Measurements from ENCODE around the gene SLC30A9.

DNA sequence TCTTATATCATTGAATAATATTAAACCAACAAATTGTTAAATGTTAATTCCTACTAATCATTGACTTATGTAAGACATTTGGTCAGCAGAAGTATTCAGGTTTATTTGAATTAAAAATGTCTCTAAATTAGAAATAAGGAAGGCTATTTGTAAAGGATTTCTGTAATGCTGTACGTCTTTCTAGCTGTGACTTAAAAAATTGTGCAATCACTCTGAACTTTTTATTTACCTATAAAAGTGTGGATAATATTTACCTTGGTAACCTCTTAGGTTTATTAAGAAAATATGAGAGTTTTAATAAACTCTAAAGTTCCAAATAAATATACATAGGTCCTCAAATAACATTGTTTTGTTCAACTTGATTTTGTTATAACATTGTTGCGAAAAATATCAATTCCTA, 76.9 kb downstream of the SLC30A9 start:
- TF ChIP-seq, protein P1, sequence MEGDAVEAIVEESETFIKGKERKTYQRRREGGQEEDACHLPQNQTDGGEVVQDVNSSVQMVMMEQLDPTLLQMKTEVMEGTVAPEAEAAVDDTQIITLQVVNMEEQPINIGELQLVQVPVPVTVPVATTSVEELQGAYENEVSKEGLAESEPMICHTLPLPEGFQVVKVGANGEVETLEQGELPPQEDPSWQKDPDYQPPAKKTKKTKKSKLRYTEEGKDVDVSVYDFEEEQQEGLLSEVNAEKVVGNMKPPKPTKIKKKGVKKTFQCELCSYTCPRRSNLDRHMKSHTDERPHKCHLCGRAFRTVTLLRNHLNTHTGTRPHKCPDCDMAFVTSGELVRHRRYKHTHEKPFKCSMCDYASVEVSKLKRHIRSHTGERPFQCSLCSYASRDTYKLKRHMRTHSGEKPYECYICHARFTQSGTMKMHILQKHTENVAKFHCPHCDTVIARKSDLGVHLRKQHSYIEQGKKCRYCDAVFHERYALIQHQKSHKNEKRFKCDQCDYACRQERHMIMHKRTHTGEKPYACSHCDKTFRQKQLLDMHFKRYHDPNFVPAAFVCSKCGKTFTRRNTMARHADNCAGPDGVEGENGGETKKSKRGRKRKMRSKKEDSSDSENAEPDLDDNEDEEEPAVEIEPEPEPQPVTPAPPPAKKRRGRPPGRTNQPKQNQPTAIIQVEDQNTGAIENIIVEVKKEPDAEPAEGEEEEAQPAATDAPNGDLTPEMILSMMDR (IDR thresholded peaks at IDR 0.05; ENCODE audit: low read length): no peak
- TF ChIP-seq EZH2phosphoT487 (IDR thresholded peaks at IDR 0.05; ENCODE audit: low read length): no peak

Measured in MM.1S (cell line).